ENCODE measurements around the gene NRG2.

NRG2 gene

DNA sequence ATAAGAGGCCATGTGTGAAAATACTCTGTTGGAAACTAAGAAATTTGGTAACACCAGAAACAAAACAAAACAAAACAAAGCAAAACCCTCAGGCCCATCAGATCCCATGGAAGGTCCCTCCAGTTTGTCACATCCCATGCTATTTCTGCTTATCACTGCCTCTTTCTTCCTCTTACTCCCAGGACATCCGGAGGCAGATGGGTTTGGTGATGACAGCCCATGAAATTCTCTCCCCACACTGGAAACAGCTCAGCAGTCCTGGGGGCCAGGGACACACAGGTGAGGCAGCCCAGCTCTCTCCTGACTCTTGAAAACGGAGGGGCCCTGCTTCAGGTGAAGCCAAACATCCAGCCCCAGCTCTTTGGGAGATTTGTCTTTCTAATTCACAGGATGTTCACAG lies 63.2 kb downstream of the NRG2 start:
- no peak for DNase-seq (ENCODE audit: low spot score)
- ChIA-PET POLR2A (ENCODE audit: low non-redundant PET) (interaction anchor here (0.5 kb wide), 1 partner anchor 578 kb away, joined by 3 read pairs; no protein-coding TSS in a partner anchor), CTCF (interaction anchor here (0.6 to 6.5 kb wide), 4 partner anchors 11 to 715 kb away, joined by 3 to 38 read pairs (median 4); no protein-coding TSS in a partner anchor)
- TF ChIP-seq CTCF (conservative IDR thresholded peaks at IDR 0.05; ENCODE audit: low read depth) = no peak
- no peak overlapping the region for H3K27ac ChIP-seq

- ChIA-PET POLR2A (ENCODE audit: low non-redundant PET) (no interaction called here), CTCF (interaction anchor here (0.6 to 6.5 kb wide), 2 partner anchors 11 to 714 kb away, joined by 3 to 38 read pairs; no protein-coding TSS in a partner anchor)
- no peak overlapping the region for H3K27ac ChIP-seq
- TF ChIP-seq CTCF (conservative IDR thresholded peaks at IDR 0.05; ENCODE audit: low read depth) = no peak
- DNase-seq (ENCODE audit: low spot score) = no peak
Measured at GRCh38 chr5:139979518-139979917, 63.6 kb downstream of the NRG2 start.

DNA sequence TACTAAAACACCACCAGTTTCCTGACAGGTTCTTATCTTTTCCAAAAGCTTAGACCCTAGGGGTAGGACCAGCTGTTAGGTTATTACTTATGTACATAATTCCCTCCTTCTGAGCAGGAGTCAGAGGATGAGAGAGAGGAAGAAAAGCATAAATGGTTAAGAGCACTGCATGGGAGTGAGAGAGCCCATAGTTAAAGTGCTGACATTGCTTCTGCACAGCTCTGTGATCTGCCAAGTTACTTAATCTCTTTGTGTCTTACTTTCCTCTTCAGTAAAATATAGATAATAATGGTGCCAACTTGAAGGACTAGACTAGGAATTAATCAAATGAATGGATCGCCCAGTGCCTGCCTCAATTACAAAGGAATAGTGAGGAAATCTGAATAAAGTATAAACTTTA lies 66.4 kb downstream of the NRG2 start:
- no peak for DNase-seq (ENCODE audit: low spot score)
- CTCF ChIA-PET = interaction anchor here (0.6 kb wide), 1 partner anchor 10 kb away, joined by 3 read pairs; no protein-coding TSS in a partner anchor
- POLR2A ChIA-PET (ENCODE audit: low non-redundant PET) = no interaction called here
- no peak overlapping the region for H3K27ac ChIP-seq
- TF ChIP-seq CTCF (conservative IDR thresholded peaks at IDR 0.05; ENCODE audit: low read depth) = no peak

DNA sequence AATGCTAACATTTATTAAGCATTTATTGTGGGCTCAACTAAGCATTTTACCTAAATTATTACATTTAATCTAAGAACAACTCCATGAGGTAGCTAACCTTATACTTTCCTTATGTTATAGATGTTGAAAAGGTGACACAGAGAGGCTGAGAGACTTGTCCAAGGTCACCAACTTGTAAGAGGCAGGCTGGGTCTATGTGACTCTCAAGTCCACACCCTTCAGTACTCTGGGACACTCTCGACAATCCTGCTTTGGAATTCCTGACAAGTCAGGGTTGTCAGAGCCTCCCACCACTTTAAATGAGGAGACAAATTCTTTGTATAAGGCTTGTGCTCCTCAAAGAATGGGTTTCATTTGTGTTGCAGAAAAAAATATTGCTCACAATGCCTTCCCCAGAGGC lies 67.2 kb downstream of the NRG2 start:
- ChIA-PET CTCF (interaction anchor here (0.5 to 1.0 kb wide), 2 partner anchors 71 to 189 kb away, joined by 3 to 5 read pairs; no protein-coding TSS in a partner anchor), POLR2A (ENCODE audit: low non-redundant PET) (no interaction called here)
- DNase-seq (ENCODE audit: low spot score) = no peak
- TF ChIP-seq CTCF (conservative IDR thresholded peaks at IDR 0.05; ENCODE audit: low read depth) = no peak
- no peak overlapping the region for H3K27ac ChIP-seq

DNA sequence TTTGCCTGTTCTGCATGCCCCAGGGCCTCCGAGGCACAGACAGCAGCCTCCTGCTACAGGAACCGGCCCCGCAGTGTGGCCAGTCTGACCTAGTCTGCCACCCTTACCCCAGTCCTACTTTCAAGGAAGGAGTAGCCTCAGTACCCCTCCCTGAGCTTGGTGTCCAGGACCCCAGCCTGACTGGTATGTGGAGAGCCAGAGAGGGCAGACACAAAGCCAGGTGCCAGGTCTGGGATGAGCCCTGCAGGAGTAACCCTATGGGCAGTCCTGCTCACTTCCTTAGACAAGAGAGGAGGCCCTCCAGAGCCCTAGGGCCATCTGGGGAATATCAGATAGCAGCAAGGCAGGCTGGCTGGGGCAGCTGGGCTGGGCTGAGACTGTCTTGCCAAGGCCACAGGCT lies 67.8 kb downstream of the NRG2 start:
- ChIA-PET POLR2A (ENCODE audit: low non-redundant PET) (no interaction called here), CTCF (interaction anchor here (1.0 kb wide), 1 partner anchor 188 kb away, joined by 5 read pairs; no protein-coding TSS in a partner anchor)
- no peak for TF ChIP-seq CTCF (conservative IDR thresholded peaks at IDR 0.05; ENCODE audit: low read depth)
- no peak overlapping the region for H3K27ac ChIP-seq
- no peak for DNase-seq (ENCODE audit: low spot score)

DNA sequence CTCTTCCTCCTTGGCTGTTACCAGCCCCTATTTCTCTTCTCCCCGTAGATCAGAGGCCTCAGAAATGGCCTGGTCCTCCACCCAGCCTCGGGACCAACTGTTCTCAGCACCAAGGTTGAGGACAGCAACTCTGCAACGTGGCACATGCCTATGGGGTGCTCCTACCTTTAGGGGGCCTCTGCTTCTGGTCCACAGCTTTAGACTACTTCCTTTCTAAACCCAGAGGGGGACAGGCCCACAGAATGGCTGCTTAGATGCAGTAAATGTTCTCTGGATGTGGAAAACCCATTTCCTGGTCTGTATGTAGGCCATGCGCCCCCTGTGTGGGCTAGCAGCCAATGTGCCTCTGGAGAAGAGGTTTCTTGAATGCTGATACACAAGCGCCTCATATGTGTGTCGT lies 68.4 kb downstream of the NRG2 start:
- no peak for TF ChIP-seq CTCF (conservative IDR thresholded peaks at IDR 0.05; ENCODE audit: low read depth)
- CTCF ChIA-PET = interaction anchor here (0.6 to 1.0 kb wide), 2 partner anchors 187 to 346 kb away, joined by 4 read pairs; no protein-coding TSS in a partner anchor
- POLR2A ChIA-PET (ENCODE audit: low non-redundant PET) = no interaction called here
- H3K27ac ChIP-seq = no peak overlapping the region
- DNase-seq (ENCODE audit: low spot score) = no peak
